HG03060 (cell line): ENCODE measurements around the gene LCA5L.
"Not testable (repeated sequence)": the region's sequence is repeated elsewhere in the genome, so short reads cannot be mapped to it uniquely, and the experiment has no call there.

Experiments
- ATAC-seq: cut with Tn5 transposase; IDR thresholded peaks from one replicate; pipeline ENCODE4 v1.9.1; 2021; ENCODE audit warnings: low read depth, moderate number of reproducible peaks; ENCODE audit not compliant: unreplicated experiment

LCA5L gene

DNA sequence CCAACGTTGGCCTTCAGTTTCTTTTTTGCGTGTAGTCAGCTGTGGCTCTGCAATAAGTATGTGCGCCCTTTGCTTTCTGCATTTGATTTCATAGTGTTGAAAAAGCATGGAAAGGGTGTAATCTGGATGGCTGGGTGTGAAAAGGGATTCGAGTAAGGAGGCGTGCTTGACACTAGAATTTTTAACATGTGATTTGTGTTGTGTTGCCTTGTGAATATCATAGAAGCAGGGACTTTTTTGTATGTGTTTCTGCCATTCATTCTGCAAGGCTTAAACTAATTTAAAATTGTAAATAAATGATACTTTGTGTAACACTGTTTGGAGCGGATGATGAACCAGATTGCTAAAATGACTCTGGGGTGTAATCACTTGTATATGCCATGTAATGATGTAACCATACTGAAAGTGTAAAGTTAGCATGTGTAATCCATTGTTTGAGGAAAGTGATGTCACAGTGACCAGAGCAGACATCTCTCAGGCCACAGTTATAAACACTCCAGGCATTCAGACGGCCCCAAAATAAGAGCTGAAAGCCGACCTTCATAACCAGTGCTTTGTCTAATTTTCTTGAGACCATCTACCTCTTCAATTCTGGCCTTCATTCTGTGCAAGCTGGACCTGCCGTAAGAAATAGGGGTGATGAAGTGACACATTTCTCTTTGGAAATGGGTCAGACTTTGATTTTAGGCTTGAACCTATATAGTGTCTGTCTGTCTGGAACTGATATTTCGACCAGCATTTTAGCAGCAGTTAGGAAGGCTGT is 6.8 kb upstream of the LCA5L start:
- ATAC-seq: no peak

- no peak for ATAC-seq
Observed at GRCh38 chr21:39451332-39452206, 6.0 kb upstream of the LCA5L start, which contains the start of gene SH3BGR. Gene SH3BGR (plus strand): TSS chr21:39451970. CDS start chr21:39452097, 127 bp downstream.

- ATAC-seq: no peak
Observed at GRCh38 chr21:39447264-39447663, 1.7 kb upstream of the LCA5L start.

GRCh38 chr21:39444421-39445180 is 977 bp downstream of the LCA5L start:
- ATAC-seq: no peak

GRCh38 chr21:39441502-39442475 is 3.8 kb downstream of the LCA5L start:
- ATAC-seq: no peak

- no peak for ATAC-seq
Observed at GRCh38 chr21:39439232-39439631, 6.3 kb downstream of the LCA5L start.

GRCh38 chr21:39434950-39435349 is 10.6 kb downstream of the LCA5L start:
- no peak for ATAC-seq

GRCh38 chr21:39430954-39431353 is 14.6 kb downstream of the LCA5L start:
- no peak for ATAC-seq

- ATAC-seq: no peak
Observed at GRCh38 chr21:39430457-39430856, 15.1 kb downstream of the LCA5L start.

GRCh38 chr21:39430016-39430415 is 15.6 kb downstream of the LCA5L start:
- no peak for ATAC-seq

DNA sequence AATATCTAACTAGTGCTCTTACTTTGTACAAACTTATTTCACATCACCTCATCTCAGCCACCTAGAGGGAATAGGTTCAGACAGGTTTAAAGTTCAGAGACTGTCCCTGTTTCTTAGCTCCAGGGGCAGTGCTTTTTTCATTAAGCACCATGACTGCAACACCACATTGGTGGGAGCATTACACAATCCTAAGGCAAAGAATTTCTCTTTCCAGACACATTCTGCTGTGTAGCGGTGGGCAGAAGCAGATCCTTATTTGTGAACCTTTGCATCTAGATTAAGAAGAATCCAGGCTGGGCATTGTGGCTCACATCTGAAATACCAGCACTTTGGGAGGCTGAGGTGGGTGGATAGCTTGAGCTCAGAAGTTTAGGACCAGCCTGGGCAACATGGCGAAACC is 16.1 kb downstream of the LCA5L start:
- no peak for ATAC-seq

GRCh38 chr21:39422527-39423241 is 22.9 kb downstream of the LCA5L start:
- no peak for ATAC-seq

DNA sequence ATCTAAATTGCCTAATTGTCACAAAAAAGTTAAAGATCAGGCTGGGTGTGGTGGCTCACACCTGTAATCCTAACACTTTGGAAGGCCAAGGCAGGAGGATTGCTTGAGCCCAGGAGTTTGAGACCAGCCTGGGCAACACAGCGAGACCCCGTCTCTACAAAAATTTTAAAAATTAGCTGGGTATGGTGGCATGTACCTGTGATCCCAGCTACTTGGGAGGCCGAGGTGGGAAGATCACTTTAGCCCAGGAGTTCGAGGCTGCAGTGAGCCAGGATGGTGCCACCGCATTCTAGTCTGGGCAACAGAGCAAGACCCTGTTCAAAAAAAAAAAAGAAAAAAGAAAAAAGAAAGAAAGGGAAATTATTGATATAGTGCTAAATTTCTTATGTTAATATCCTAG is 26.4 kb downstream of the LCA5L start:
- ATAC-seq: not testable (repeated sequence)

DNA sequence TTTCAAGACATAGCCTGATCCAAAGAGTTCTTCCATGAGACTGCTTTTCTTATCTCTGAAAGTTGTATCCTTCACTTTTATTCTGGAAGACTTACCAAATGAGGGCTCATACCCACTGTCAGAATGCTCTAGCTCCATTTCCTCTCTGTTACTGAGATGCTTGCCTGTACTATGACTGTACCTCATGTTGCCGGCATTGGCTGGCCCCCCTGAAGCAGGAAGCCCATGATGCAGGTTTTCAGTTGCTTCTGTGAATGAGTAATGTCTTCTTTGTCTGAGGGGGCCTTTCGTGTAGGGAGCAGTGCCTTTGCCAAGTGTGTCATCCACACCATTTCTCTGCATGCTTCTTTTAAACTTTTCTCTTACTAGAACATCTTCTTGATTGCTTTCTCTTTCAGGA is 39.5 kb downstream of the LCA5L start:
- no peak for ATAC-seq

GRCh38 chr21:39400173-39400572 is 45.4 kb downstream of the LCA5L start:
- no peak for ATAC-seq

DNA sequence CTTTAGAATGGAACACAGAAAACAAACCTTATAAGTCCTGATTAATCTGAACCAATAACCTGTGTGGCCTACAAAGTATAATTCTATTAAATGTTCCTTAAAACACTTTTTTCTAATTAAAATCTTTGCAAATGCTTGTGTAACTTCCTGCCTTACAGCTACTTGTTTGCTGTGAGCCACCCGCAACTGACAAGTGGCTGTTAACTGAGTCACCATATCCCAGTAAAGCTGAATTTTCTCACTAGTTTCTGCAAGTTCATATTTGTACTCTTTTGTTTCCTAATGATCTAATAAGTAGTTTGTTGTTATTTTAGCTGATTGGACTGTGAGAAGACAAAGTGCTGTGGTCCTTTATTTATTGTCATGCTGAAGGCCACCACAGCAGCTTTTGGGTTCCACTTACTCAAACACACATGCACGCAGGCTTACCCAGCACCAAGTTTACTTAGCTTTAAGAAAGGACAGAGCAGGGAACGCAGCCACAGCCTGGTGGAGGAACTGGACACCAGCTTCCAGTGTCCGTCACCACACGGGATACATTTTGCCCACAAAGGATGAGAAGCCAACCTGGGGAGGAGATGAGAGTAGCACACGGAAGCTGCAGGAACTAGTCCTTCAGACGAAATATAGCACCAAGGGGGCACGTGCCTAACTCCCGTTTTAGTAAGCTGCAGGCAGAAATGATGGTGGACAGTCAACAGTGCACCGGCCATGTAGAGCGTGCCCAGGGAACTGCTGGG is 47.8 kb downstream of the LCA5L start:
- no peak for ATAC-seq

- ATAC-seq: no peak
Observed at GRCh38 chr21:39392981-39393380, 52.6 kb downstream of the LCA5L start.

GRCh38 chr21:39390212-39390765 is 55.3 kb downstream of the LCA5L start:
- no peak for ATAC-seq
